Astrocyte of the spinal cord (primary cell): ENCODE data around the gene EPOP.
"Not testable (repeated sequence)": the region's sequence is repeated elsewhere in the genome, so short reads cannot be mapped to it uniquely, and the experiment has no call there.

ENCODE experiments used
- DNase-seq: peaks from one replicate; pipeline ENCODE4 v3.0.0; 2011; ENCODE audit warnings: low read depth, low spot score
- H3K4me3 ChIP-seq: 2 replicates; pipeline ENCODE4 v1.5.1; 2011; ENCODE audit warnings: low read depth, mild to moderate bottlenecking, low read length, moderate library complexity
- CTCF ChIP-seq: IDR thresholded peaks from 2 replicates; pipeline ENCODE4 v1.5.1; 2012; ENCODE audit warnings: low read depth, mild to moderate bottlenecking, low read length, inconsistent platforms
- in situ Hi-C: cut with HindIII; loops from 2 replicates; pipeline ENCODE4 v1.10.0; 2017; ENCODE audit warnings: low sequenced_read_pairs

The EPOP gene

GRCh38 chr17:38657824-38658740 lies 16.7 kb downstream of the EPOP start:
- in situ Hi-C loops, result no loop called here
- no peak for DNase-seq
- no peak for TF ChIP-seq CTCF
- H3K4me3 ChIP-seq, result no peak overlapping the region

- TF ChIP-seq CTCF, result no peak
- no peak for DNase-seq
- no peak overlapping the region for H3K4me3 ChIP-seq
- in situ Hi-C loops, result no loop called here
Measured at GRCh38 chr17:38656959-38657823, 17.6 kb downstream of the EPOP start.

- H3K4me3 ChIP-seq, result no peak overlapping the region
- in situ Hi-C loops, result no loop called here
- no peak for TF ChIP-seq CTCF
- no peak for DNase-seq
Measured at GRCh38 chr17:38654411-38655398, 20.1 kb downstream of the EPOP start.

GRCh38 chr17:38653679-38654078 lies 21.1 kb downstream of the EPOP start:
- no peak overlapping the region for H3K4me3 ChIP-seq
- in situ Hi-C loops, result no loop called here
- no peak for DNase-seq
- TF ChIP-seq CTCF, result no peak

GRCh38 chr17:38653230-38653629 lies 21.5 kb downstream of the EPOP start:
- no peak for TF ChIP-seq CTCF
- no peak for DNase-seq
- in situ Hi-C loops, result no loop called here
- no peak overlapping the region for H3K4me3 ChIP-seq

- DNase-seq, in situ Hi-C loops, H3K4me3 ChIP-seq: not testable (repeated sequence)
Measured at GRCh38 chr17:38650653-38651173, 24.0 kb downstream of the EPOP start.
